Naive B cell (primary cell): ENCODE results near the gene CADPS2. TPM values are rescaled to one million over a fixed set of nuclear protein-coding genes. Genes with fewer than 3 reads are reported as not detected.
"Not testable (repeated sequence)": the region's sequence is repeated elsewhere in the genome, so short reads cannot be mapped to it uniquely, and the experiment has no call there.

Source experiments
- ATAC-seq, 2 donors: fragments of 150-1000 bp; cut with Tn5 transposase; 2 replicates each; pipeline ENCODE4 v1.10.0; 2021; ENCODE audit warnings: low read depth in 2 of 2, mild to moderate bottlenecking in 2 of 2, moderate library complexity in 2 of 2
- DNase-seq: peaks from one replicate; pipeline ENCODE4 v3.0.0; 2022
- H3K27ac Mint-ChIP-seq, 6 donors: one replicate each; pipeline ENCODE4 v1.8.0; 2020 to 2022; ENCODE audit warnings: mild to moderate bottlenecking in 6 of 6, mixed read lengths in 6 of 6, moderate library complexity in 5 of 6, inconsistent platforms in 2 of 6
- H3K27me3 Mint-ChIP-seq, 3 donors: one replicate each; pipeline ENCODE4 v1.8.0; 2021 to 2022; ENCODE audit warnings: mixed read lengths in 3 of 3, mild to moderate bottlenecking in 1 of 3
- H3K36me3 Mint-ChIP-seq, 2 donors: one replicate each; pipeline ENCODE4 v1.8.0; 2020 to 2022; ENCODE audit warnings: mixed read lengths in 2 of 2, inconsistent platforms in 1 of 2, mild to moderate bottlenecking in 1 of 2
- H3K4me1 Mint-ChIP-seq, 3 donors: one replicate each; pipeline ENCODE4 v1.8.0; 2020 to 2022; ENCODE audit warnings: mixed read lengths in 3 of 3, inconsistent platforms in 1 of 3, mild to moderate bottlenecking in 1 of 3, moderate library complexity in 1 of 3
- H3K4me3 Mint-ChIP-seq, 8 donors: one replicate each; pipeline ENCODE4 v1.8.0; 2020 to 2022; ENCODE audit warnings: mild to moderate bottlenecking in 8 of 8, mixed read lengths in 8 of 8, moderate library complexity in 8 of 8, inconsistent platforms in 2 of 8
- H3K9me3 Mint-ChIP-seq, 7 donors: one replicate each; pipeline ENCODE4 v1.8.0; 2020 to 2022; ENCODE audit warnings: mixed read lengths in 7 of 7, mild to moderate bottlenecking in 5 of 7, inconsistent platforms in 2 of 7, moderate library complexity in 1 of 7
- polyA plus RNA-seq, 6 donors: library from polyadenylated mRNA; unstranded; fragments of 300-500 nt; fragmentation: Illumina TruSeq; gene quantifications; one replicate each; pipeline ENCODE4 v1.2.3, GENCODE V29; 2021; ENCODE audit warnings: low read depth in 6 of 6

Gene CADPS2
- polyA plus RNA-seq, 6 donors from 2014 or later = not detected

DNA sequence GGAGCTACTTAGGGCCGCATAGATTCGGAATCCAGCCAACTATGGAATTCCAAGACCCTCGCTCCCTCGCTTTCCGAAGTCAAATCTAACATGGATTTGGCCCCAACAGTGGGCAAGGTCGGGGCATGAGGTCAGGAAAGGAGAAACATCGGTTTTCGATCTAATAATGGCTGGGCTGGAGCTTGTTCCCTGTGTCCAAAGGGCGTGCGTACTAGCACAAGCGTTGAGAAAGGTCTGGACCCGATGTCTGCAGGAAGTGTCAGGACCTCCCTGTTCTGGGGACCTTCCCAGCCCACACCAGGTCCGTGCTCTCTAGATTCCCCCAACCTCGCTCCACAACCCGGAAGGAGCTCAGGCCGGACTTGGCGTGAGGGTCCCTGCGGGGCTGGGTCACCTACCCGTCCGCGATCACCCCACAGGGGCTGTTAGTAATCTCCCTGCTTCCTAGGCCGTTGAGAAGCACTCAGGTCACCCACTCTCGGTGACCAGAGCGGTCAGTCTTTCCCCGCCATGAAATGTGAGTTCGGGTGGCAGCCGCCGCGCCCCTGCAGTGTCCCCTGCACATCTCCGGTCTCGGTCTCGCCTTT, 586.5 kb downstream of the CADPS2 start:
- H3K27me3 Mint-ChIP-seq = peaks cover 59 to 79% (median 76%) of the 10 kb centered on the region in 3 donors
- no peak for DNase-seq
- peaks cover 0 to 11% (median 0%) of the 10 kb centered on the region in 3 donors for H3K4me1 Mint-ChIP-seq
- no peaks in the 10 kb centered on the region for H3K36me3 Mint-ChIP-seq
- ATAC-seq = no peak
- H3K27ac Mint-ChIP-seq = no peak overlapping the region
- H3K9me3 Mint-ChIP-seq = peaks cover 0 to 37% (median 4%) of the 10 kb centered on the region in 7 donors
- no peak overlapping the region for H3K4me3 Mint-ChIP-seq

DNA sequence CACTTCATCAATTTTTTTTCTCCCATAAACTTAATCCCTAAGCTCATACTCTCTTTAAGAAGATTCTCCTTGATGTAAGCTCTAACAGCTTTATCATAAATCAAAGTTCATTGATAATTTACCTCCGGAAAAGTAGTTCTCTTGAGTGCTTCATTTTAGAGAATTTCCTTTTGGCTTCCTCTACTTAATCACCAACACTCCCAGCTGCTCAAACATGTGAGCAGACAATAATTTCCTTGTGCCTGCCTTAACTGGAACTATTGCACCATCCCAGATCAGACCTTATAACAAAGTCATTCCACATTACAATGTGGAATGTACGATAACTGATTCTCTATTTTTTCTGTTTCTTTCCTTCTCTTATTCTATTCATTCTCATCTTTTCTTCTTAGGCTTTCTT, 587.6 kb downstream of the CADPS2 start:
- Mint-ChIP-seq H3K36me3 (no peaks in the 10 kb centered on the region), H3K27ac (no peak overlapping the region), H3K9me3 (peaks cover 0 to 33% (median 4%) of the 10 kb centered on the region in 7 donors), H3K27me3 (peaks cover 54 to 68% (median 65%) of the 10 kb centered on the region in 3 donors), H3K4me3 (no peak overlapping the region), H3K4me1 (peaks cover 0 to 6% (median 0%) of the 10 kb centered on the region in 3 donors)
- DNase-seq = no peak
- no peak for ATAC-seq

DNA sequence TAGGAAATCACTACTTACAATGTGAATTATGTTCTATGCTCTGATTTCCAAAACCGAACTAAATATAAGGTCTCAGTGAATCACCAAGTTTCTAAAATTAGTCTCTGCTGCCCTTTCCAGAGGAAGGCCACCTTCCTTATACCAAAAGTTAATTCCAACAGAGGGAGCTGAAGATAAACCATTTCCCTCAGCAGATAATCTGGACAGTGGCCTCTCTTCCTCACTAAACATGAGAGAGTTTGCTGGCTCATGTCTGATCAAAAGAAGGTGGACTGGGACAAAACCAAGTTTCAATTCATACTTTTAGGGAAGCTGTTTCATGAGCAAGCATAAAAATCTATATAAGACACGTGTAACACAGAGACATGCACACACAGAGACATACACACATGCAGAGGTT, 588.1 kb downstream of the CADPS2 start:
- H3K4me1 Mint-ChIP-seq = peaks cover 0 to 6% (median 0%) of the 10 kb centered on the region in 3 donors
- H3K27ac Mint-ChIP-seq = no peak overlapping the region
- no peak for ATAC-seq
- no peaks in the 10 kb centered on the region for H3K36me3 Mint-ChIP-seq
- H3K4me3 Mint-ChIP-seq = no peak overlapping the region
- no peak for DNase-seq
- peaks cover 0 to 34% (median 4%) of the 10 kb centered on the region in 7 donors for H3K9me3 Mint-ChIP-seq
- H3K27me3 Mint-ChIP-seq = peaks cover 49 to 63% (median 60%) of the 10 kb centered on the region in 3 donors

DNA sequence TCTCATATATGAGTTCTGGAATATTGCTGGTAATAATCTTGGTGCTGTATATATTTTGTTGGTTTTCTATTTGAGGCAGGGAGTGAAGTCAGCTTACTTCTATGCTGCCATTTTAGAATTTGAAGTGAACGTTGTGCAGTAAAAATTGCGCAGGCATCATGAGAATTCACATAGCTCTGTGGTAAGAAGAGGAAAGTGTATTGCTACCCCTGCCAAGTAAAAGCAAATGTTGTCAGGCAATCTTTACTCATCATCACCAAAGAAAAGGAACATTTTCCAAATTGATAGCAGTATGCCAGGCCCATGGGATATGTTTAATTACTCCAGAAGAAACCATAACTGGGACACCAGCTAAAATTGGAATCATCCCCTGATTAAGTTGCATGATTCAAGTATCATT, 595.1 kb downstream of the CADPS2 start:
- Mint-ChIP-seq H3K9me3 (peaks cover 7 to 34% (median 9%) of the 10 kb centered on the region in 7 donors), H3K36me3 (no peaks in the 10 kb centered on the region), H3K4me1 (no peaks in the 10 kb centered on the region), H3K27me3 (peaks cover 4 to 17% (median 15%) of the 10 kb centered on the region in 3 donors), H3K4me3 (no peak overlapping the region), H3K27ac (no peak overlapping the region)
- DNase-seq (no peak), ATAC-seq (no peak)

DNA sequence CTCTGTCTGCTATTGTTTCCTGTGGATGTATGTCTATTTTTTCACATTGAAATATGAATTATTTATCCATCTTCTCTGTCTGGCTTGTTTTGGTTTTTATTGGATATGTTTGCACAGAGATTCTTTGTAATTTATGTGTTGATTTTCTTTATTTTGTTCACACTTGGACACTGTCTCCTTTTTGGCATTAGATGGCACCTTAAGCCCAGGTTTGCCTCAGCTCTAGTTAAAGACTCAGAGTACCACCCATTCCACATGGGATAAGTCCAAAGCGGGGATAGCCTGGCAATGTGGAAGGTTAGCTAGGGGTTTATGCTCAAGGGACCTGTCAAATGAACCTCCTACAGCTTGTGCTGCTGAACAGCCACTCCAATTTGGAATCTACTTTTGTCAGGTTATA, 595.8 kb downstream of the CADPS2 start:
- Mint-ChIP-seq H3K36me3 (no peaks in the 10 kb centered on the region), H3K27ac (no peak overlapping the region), H3K4me1 (no peaks in the 10 kb centered on the region), H3K27me3 (peaks cover 0 to 12% (median 8%) of the 10 kb centered on the region in 3 donors), H3K9me3 (peaks cover 7 to 34% (median 9%) of the 10 kb centered on the region in 7 donors), H3K4me3 (no peak overlapping the region)
- no peak for DNase-seq
- ATAC-seq = no peak

DNA sequence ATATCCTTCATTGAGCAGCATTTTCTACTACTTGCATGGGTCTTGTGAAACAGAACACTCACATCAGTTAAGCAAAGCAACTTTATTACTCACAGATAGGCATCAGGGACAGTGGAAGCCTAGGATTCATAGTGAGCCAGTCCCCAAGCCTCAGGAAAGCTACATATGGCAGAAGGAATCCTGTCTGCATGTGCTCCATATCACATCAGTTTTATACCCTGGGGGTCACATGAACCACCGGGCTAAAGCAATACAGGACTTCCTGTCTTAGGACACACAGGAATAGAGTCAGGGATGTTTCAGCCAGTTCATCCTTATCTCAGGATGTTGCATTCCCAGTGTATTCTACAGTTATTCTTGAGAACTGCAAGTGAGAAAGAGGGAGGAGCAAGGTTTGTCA, 596.8 kb downstream of the CADPS2 start:
- Mint-ChIP-seq H3K36me3 (no peaks in the 10 kb centered on the region), H3K9me3 (peaks cover 7 to 34% (median 10%) of the 10 kb centered on the region in 7 donors), H3K27ac (no peak overlapping the region), H3K4me1 (no peaks in the 10 kb centered on the region), H3K4me3 (no peak overlapping the region), H3K27me3 (peaks cover 0 to 7% (median 0%) of the 10 kb centered on the region in 3 donors)
- no peak for DNase-seq
- ATAC-seq = no peak

DNA sequence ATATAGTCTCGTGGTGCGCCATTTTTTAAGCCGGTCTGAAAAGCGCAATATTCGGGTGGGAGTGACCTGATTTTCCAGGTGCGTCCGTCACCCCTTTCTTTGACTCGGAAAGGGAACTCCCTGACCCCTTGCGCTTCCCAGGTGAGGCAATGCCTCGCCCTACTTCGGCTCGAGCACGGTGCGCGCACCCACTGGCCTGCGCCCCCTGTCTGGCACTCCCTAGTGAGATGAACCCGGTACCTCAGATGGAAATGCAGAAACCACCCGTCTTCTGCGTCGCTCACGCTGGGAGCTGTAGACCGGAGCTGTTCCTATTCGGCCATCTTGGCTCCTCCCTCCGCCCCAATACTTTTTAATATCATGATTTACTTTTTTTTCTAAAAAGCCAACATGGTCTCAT, 601.7 kb downstream of the CADPS2 start:
- not testable (repeated sequence) for ATAC-seq, H3K36me3 Mint-ChIP-seq, H3K4me3 Mint-ChIP-seq, H3K27me3 Mint-ChIP-seq, H3K9me3 Mint-ChIP-seq, H3K27ac Mint-ChIP-seq, DNase-seq, H3K4me1 Mint-ChIP-seq

DNA sequence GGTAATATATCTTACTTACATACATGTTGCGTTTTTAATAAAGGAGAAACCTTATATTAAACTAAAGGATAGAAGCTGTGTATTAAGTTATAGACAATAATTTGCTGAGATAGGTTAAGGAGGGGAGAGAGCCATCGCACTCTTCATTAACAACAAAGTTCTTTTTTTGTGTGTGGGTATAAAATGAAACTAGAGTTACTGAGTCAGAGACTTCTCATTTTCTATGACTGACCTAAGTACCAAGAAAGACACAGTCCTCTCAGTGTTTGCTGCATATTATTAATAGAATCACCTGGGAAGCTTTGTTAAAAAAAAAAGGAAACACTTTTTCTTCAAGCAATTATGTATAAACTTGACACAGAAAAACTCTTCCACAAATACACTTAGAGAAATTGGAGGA, 613.1 kb downstream of the CADPS2 start:
- H3K9me3 Mint-ChIP-seq = peaks cover 0 to 14% (median 1%) of the 10 kb centered on the region in 7 donors
- H3K36me3 Mint-ChIP-seq = no peaks in the 10 kb centered on the region
- DNase-seq = no peak
- no peaks in the 10 kb centered on the region for H3K4me1 Mint-ChIP-seq
- no peak for ATAC-seq
- H3K4me3 Mint-ChIP-seq = no peak overlapping the region
- no peak overlapping the region for H3K27ac Mint-ChIP-seq
- peaks cover 0 to 4% (median 0%) of the 10 kb centered on the region in 3 donors for H3K27me3 Mint-ChIP-seq

DNA sequence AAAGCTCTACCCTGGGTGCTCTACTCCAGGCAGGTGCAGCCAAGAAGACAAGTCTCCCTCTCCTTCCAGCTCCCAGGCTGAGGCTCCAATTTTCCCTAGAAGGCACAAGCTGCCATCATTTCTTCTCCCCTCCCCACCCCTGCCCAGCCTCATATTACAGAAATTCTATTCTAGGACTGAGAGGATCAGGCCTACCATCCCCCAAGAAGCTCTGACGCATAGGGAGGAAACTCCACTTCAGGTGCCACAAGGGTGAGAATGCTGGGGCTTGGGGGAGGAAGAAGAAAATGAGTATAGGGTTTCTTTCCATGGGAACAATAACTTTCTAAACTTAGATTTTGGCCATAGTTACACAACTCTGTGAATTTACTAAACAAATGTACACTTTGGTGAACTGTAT, 617.0 kb downstream of the CADPS2 start:
- DNase-seq (no peak), ATAC-seq (no peak)
- no peaks in the 10 kb centered on the region for H3K4me1 Mint-ChIP-seq
- peaks cover 0 to 4% (median 1%) of the 10 kb centered on the region in 7 donors for H3K9me3 Mint-ChIP-seq
- no peaks in the 10 kb centered on the region for H3K36me3 Mint-ChIP-seq
- no peak overlapping the region for H3K4me3 Mint-ChIP-seq
- H3K27ac Mint-ChIP-seq = no peak overlapping the region
- peaks cover 0 to 7% (median 0%) of the 10 kb centered on the region in 3 donors for H3K27me3 Mint-ChIP-seq

Other genes with a start within 250 kb of the CADPS2 start
- not detected for gene RNF133, start 187.3 kb downstream of the CADPS2 start, polyA plus RNA-seq
- not detected for gene RNF148, start 183.5 kb downstream of the CADPS2 start, polyA plus RNA-seq
- gene TAS2R16, start 109.2 kb upstream of the CADPS2 start, polyA plus RNA-seq = not detected